Osteoblast (primary cell): ENCODE measurements around the gene TMEM161A. TPM values are rescaled to one million over a fixed set of nuclear protein-coding genes. Genes with fewer than 3 reads are reported as not detected.
A peak's percentile ranks its signal among the peaks of the same experiment; 100 is the strongest.

ENCODE experiments used
- DNase-seq: peaks from one replicate; pipeline ENCODE4 v3.0.0; 2011; ENCODE audit warnings: low spot score, mixed read lengths; ENCODE audit not compliant: insufficient read length; ENCODE audit errors: missing footprints
- H2AFZ ChIP-seq: 2 replicates; pipeline ENCODE4 v1.6.0; 2011; ENCODE audit warnings: mild to moderate bottlenecking, low read length
- H3K27ac ChIP-seq: 2 replicates; pipeline ENCODE4 v1.5.1; 2011; ENCODE audit warnings: mild to moderate bottlenecking, low read depth, low read length, moderate library complexity
- H3K27me3 ChIP-seq: 2 replicates; pipeline ENCODE4 v1.6.0; 2012; ENCODE audit warnings: mild to moderate bottlenecking, control low read depth, inconsistent platforms, low read length, moderate library complexity; ENCODE audit not compliant: insufficient read depth
- H3K36me3 ChIP-seq: 2 replicates; pipeline ENCODE4 v1.5.1; 2011; ENCODE audit warnings: mild to moderate bottlenecking, low read length, control low read depth, moderate library complexity; ENCODE audit not compliant: insufficient read depth
- H3K4me1 ChIP-seq: 2 replicates; pipeline ENCODE4 v1.5.1; 2011; ENCODE audit warnings: mild to moderate bottlenecking, low read length, control low read depth, moderate library complexity; ENCODE audit not compliant: insufficient read depth
- H3K4me2 ChIP-seq: 2 replicates; pipeline ENCODE4 v1.6.0; 2011; ENCODE audit warnings: mild to moderate bottlenecking, low read length; ENCODE audit not compliant: insufficient read depth
- H3K4me3 ChIP-seq: fragments of 200-600 bp; sonication (generic); 3 replicates; pipeline ENCODE4 v1.5.1; 2012; ENCODE audit warnings: mild to moderate bottlenecking, low read length, inconsistent platforms; ENCODE audit not compliant: insufficient read depth
- H3K79me2 ChIP-seq: 2 replicates; pipeline ENCODE4 v1.6.0; 2012; ENCODE audit warnings: mild to moderate bottlenecking, low read length, control low read depth, inconsistent platforms; ENCODE audit not compliant: insufficient read depth
- H3K9me3 ChIP-seq: 2 replicates; pipeline ENCODE4 v1.5.1; 2011; ENCODE audit warnings: low read depth, low read length, control low read depth
- H4K20me1 ChIP-seq: 2 replicates; pipeline ENCODE4 v1.6.0; 2012; ENCODE audit warnings: mild to moderate bottlenecking, low read length, control low read depth; ENCODE audit not compliant: insufficient read depth
- CTCF ChIP-seq: IDR thresholded peaks from 2 replicates; pipeline ENCODE4 v1.5.1; 2011; ENCODE audit warnings: mild to moderate bottlenecking, low read depth, low read length, moderate library complexity; ENCODE audit errors: extremely low read depth
- total RNA-seq: library from RNA; depleted of rRNA; stranded (reverse); fragments of >200 nt; gene quantifications from 2 replicates; pipeline ENCODE4 v1.2.3, GENCODE V29; 2012

Gene TMEM161A
- total RNA-seq, 1 donor = 13.8 TPM

- Histone ChIP-seq H3K27me3 (no peaks in the 10 kb centered on the region), H2AFZ (peak overlapping the region; percentile 76), H3K79me2 (no peaks in the 10 kb centered on the region), H4K20me1 (no peaks in the 10 kb centered on the region), H3K4me2 (peak overlapping the region; percentile 66), H3K9me3 (no peaks in the 10 kb centered on the region), H3K36me3 (peaks cover 4% of the 10 kb centered on the region), H3K4me1 (no peaks in the 10 kb centered on the region), H3K27ac (peak overlapping the region; percentile 56), H3K4me3 (peak overlapping the region; percentile 40)
- peak; percentile 97 for DNase-seq
- peak; percentile 80 for TF ChIP-seq CTCF
Measured at GRCh38 chr19:19145684-19146608, 7.7 kb upstream of the TMEM161A start.

- Histone ChIP-seq H3K27ac (no peak overlapping the region), H4K20me1 (no peaks in the 10 kb centered on the region), H3K4me1 (no peaks in the 10 kb centered on the region), H3K9me3 (no peaks in the 10 kb centered on the region), H3K4me3 (no peak overlapping the region), H2AFZ (no peak overlapping the region), H3K4me2 (no peak overlapping the region), H3K79me2 (no peaks in the 10 kb centered on the region), H3K27me3 (no peaks in the 10 kb centered on the region), H3K36me3 (peaks cover 4% of the 10 kb centered on the region)
- peak; percentile 35 for DNase-seq
- no peak for TF ChIP-seq CTCF
Measured at GRCh38 chr19:19145281-19145680, 7.0 kb upstream of the TMEM161A start.

- Histone ChIP-seq H2AFZ (no peak overlapping the region), H3K9me3 (no peaks in the 10 kb centered on the region), H3K4me2 (no peak overlapping the region), H3K4me3 (no peak overlapping the region), H3K79me2 (peaks cover 8% of the 10 kb centered on the region), H4K20me1 (no peaks in the 10 kb centered on the region), H3K4me1 (peaks cover 8% of the 10 kb centered on the region), H3K27me3 (no peaks in the 10 kb centered on the region), H3K36me3 (no peaks in the 10 kb centered on the region), H3K27ac (no peak overlapping the region)
- no peak for DNase-seq
- TF ChIP-seq CTCF = no peak
Measured at GRCh38 chr19:19142347-19142746, 4.1 kb upstream of the TMEM161A start.

- peaks cover 8% of the 10 kb centered on the region for H3K4me1 ChIP-seq
- no peaks in the 10 kb centered on the region for H3K27me3 ChIP-seq
- no peaks in the 10 kb centered on the region for H3K36me3 ChIP-seq
- no peak overlapping the region for H3K4me2 ChIP-seq
- DNase-seq = no peak
- no peak overlapping the region for H3K27ac ChIP-seq
- H3K79me2 ChIP-seq = peaks cover 13% of the 10 kb centered on the region
- H4K20me1 ChIP-seq = no peaks in the 10 kb centered on the region
- no peak overlapping the region for H3K4me3 ChIP-seq
- no peaks in the 10 kb centered on the region for H3K9me3 ChIP-seq
- no peak overlapping the region for H2AFZ ChIP-seq
- no peak for TF ChIP-seq CTCF
Measured at GRCh38 chr19:19140476-19140875, 2.2 kb upstream of the TMEM161A start.
